ENCODE measurements around the gene PRKAB1.

Gene PRKAB1

GRCh38 chr12:119672194-119672593, 4.3 kb downstream of the PRKAB1 start:
- Mint-ChIP-seq H3K4me1 (ENCODE audit: low read depth) (peaks cover 52% of the 10 kb centered on the region), H3K27me3 (ENCODE audit: low read depth) (no peaks in the 10 kb centered on the region), H3K36me3 (ENCODE audit: low read depth) (peaks cover 70% of the 10 kb centered on the region), H3K9me3 (no peaks in the 10 kb centered on the region), H3K4me3 (no peak overlapping the region), H3K27ac (peak overlapping the region; percentile 59)

- H3K27ac Mint-ChIP-seq: peak overlapping the region; percentile 91
- no peaks in the 10 kb centered on the region for H3K9me3 Mint-ChIP-seq
- peak overlapping the region; percentile 47 for H3K4me3 Mint-ChIP-seq
- peaks cover 74% of the 10 kb centered on the region for H3K36me3 Mint-ChIP-seq (ENCODE audit: low read depth)
- peaks cover 46% of the 10 kb centered on the region for H3K4me1 Mint-ChIP-seq (ENCODE audit: low read depth)
- H3K27me3 Mint-ChIP-seq (ENCODE audit: low read depth): no peaks in the 10 kb centered on the region
Measured at GRCh38 chr12:119673634-119674033, 5.7 kb downstream of the PRKAB1 start.

GRCh38 chr12:119674560-119674959, 6.6 kb downstream of the PRKAB1 start:
- no peaks in the 10 kb centered on the region for H3K9me3 Mint-ChIP-seq
- peaks cover 79% of the 10 kb centered on the region for H3K36me3 Mint-ChIP-seq (ENCODE audit: low read depth)
- no peak overlapping the region for H3K4me3 Mint-ChIP-seq
- no peaks in the 10 kb centered on the region for H3K27me3 Mint-ChIP-seq (ENCODE audit: low read depth)
- no peak overlapping the region for H3K27ac Mint-ChIP-seq
- peaks cover 45% of the 10 kb centered on the region for H3K4me1 Mint-ChIP-seq (ENCODE audit: low read depth)

- H3K27ac Mint-ChIP-seq: no peak overlapping the region
- peaks cover 36% of the 10 kb centered on the region for H3K4me1 Mint-ChIP-seq (ENCODE audit: low read depth)
- H3K36me3 Mint-ChIP-seq (ENCODE audit: low read depth): peaks cover 79% of the 10 kb centered on the region
- H3K27me3 Mint-ChIP-seq (ENCODE audit: low read depth): no peaks in the 10 kb centered on the region
- H3K9me3 Mint-ChIP-seq: no peaks in the 10 kb centered on the region
- H3K4me3 Mint-ChIP-seq: no peak overlapping the region
Measured at GRCh38 chr12:119676022-119676421, 8.1 kb downstream of the PRKAB1 start.

GRCh38 chr12:119676573-119676972, 8.6 kb downstream of the PRKAB1 start:
- no peak overlapping the region for H3K4me3 Mint-ChIP-seq
- H3K27me3 Mint-ChIP-seq (ENCODE audit: low read depth): no peaks in the 10 kb centered on the region
- H3K9me3 Mint-ChIP-seq: no peaks in the 10 kb centered on the region
- H3K4me1 Mint-ChIP-seq (ENCODE audit: low read depth): peaks cover 30% of the 10 kb centered on the region
- peaks cover 73% of the 10 kb centered on the region for H3K36me3 Mint-ChIP-seq (ENCODE audit: low read depth)
- no peak overlapping the region for H3K27ac Mint-ChIP-seq

- Mint-ChIP-seq H3K27ac (no peak overlapping the region), H3K27me3 (ENCODE audit: low read depth) (no peaks in the 10 kb centered on the region), H3K4me1 (ENCODE audit: low read depth) (peaks cover 29% of the 10 kb centered on the region), H3K4me3 (no peak overlapping the region), H3K36me3 (ENCODE audit: low read depth) (peaks cover 58% of the 10 kb centered on the region), H3K9me3 (no peaks in the 10 kb centered on the region)
Measured at GRCh38 chr12:119678459-119678858, 10.5 kb downstream of the PRKAB1 start.

- no peaks in the 10 kb centered on the region for H3K27me3 Mint-ChIP-seq (ENCODE audit: low read depth)
- H3K9me3 Mint-ChIP-seq: no peaks in the 10 kb centered on the region
- no peak overlapping the region for H3K4me3 Mint-ChIP-seq
- H3K36me3 Mint-ChIP-seq (ENCODE audit: low read depth): peaks cover 52% of the 10 kb centered on the region
- H3K4me1 Mint-ChIP-seq (ENCODE audit: low read depth): peaks cover 22% of the 10 kb centered on the region
- H3K27ac Mint-ChIP-seq: no peak overlapping the region
Measured at GRCh38 chr12:119679081-119679480, 11.1 kb downstream of the PRKAB1 start.

GRCh38 chr12:119679490-119679889, 11.6 kb downstream of the PRKAB1 start:
- Mint-ChIP-seq H3K4me3 (no peak overlapping the region), H3K27ac (no peak overlapping the region), H3K4me1 (ENCODE audit: low read depth) (peaks cover 19% of the 10 kb centered on the region)

GRCh38 chr12:119681111-119681510, 13.2 kb downstream of the PRKAB1 start:
- Mint-ChIP-seq H3K4me3 (no peak overlapping the region), H3K27ac (no peak overlapping the region), H3K36me3 (ENCODE audit: low read depth) (peaks cover 37% of the 10 kb centered on the region), H3K9me3 (no peaks in the 10 kb centered on the region), H3K4me1 (ENCODE audit: low read depth) (peaks cover 19% of the 10 kb centered on the region), H3K27me3 (ENCODE audit: low read depth) (no peaks in the 10 kb centered on the region)

More at GRCh38 chr12:119679490-119679889, 11.6 kb downstream of the PRKAB1 start:
- Mint-ChIP-seq H3K27me3 (ENCODE audit: low read depth) (no peaks in the 10 kb centered on the region), H3K36me3 (ENCODE audit: low read depth) (peaks cover 48% of the 10 kb centered on the region), H3K9me3 (no peaks in the 10 kb centered on the region)

- peaks cover 20% of the 10 kb centered on the region for H3K4me1 Mint-ChIP-seq (ENCODE audit: low read depth)
- no peak overlapping the region for H3K4me3 Mint-ChIP-seq
- no peaks in the 10 kb centered on the region for H3K27me3 Mint-ChIP-seq (ENCODE audit: low read depth)
- no peaks in the 10 kb centered on the region for H3K9me3 Mint-ChIP-seq
- H3K36me3 Mint-ChIP-seq (ENCODE audit: low read depth): peaks cover 36% of the 10 kb centered on the region
- H3K27ac Mint-ChIP-seq: peak overlapping the region; percentile 70
Measured at GRCh38 chr12:119681728-119682638, 14.1 kb downstream of the PRKAB1 start.

GRCh38 chr12:119682639-119683252, 14.8 kb downstream of the PRKAB1 start:
- H3K27me3 Mint-ChIP-seq (ENCODE audit: low read depth): no peaks in the 10 kb centered on the region
- peaks cover 20% of the 10 kb centered on the region for H3K4me1 Mint-ChIP-seq (ENCODE audit: low read depth)
- peaks cover 36% of the 10 kb centered on the region for H3K36me3 Mint-ChIP-seq (ENCODE audit: low read depth)
- peak overlapping the region; percentile 5 for H3K4me3 Mint-ChIP-seq
- H3K27ac Mint-ChIP-seq: peak overlapping the region; percentile 70
- no peaks in the 10 kb centered on the region for H3K9me3 Mint-ChIP-seq

- Mint-ChIP-seq H3K36me3 (ENCODE audit: low read depth) (peaks cover 33% of the 10 kb centered on the region), H3K4me1 (ENCODE audit: low read depth) (peaks cover 20% of the 10 kb centered on the region), H3K27me3 (ENCODE audit: low read depth) (no peaks in the 10 kb centered on the region), H3K27ac (no peak overlapping the region), H3K4me3 (no peak overlapping the region), H3K9me3 (no peaks in the 10 kb centered on the region)
Measured at GRCh38 chr12:119683413-119683812, 15.5 kb downstream of the PRKAB1 start.

GRCh38 chr12:119683816-119684215, 15.9 kb downstream of the PRKAB1 start:
- Mint-ChIP-seq H3K36me3 (ENCODE audit: low read depth) (peaks cover 32% of the 10 kb centered on the region), H3K4me1 (ENCODE audit: low read depth) (peaks cover 20% of the 10 kb centered on the region), H3K27me3 (ENCODE audit: low read depth) (no peaks in the 10 kb centered on the region), H3K27ac (no peak overlapping the region), H3K4me3 (no peak overlapping the region), H3K9me3 (no peaks in the 10 kb centered on the region)

- Mint-ChIP-seq H3K4me1 (ENCODE audit: low read depth) (peaks cover 17% of the 10 kb centered on the region), H3K4me3 (no peak overlapping the region), H3K27me3 (ENCODE audit: low read depth) (no peaks in the 10 kb centered on the region), H3K9me3 (no peaks in the 10 kb centered on the region), H3K36me3 (ENCODE audit: low read depth) (peaks cover 24% of the 10 kb centered on the region), H3K27ac (no peak overlapping the region)
Measured at GRCh38 chr12:119684711-119685369, 16.9 kb downstream of the PRKAB1 start.

All from T-helper 1 cell treated with Interleukin-12 subunit alpha and Interleukin-12 subunit beta and Interleukin-4 antibody, amounts not matched to agents 30 μg/mL and 1 μg/mL, for 36 hours (primary cell).